Measurements from ENCODE around the gene TBC1D2B.

DNA sequence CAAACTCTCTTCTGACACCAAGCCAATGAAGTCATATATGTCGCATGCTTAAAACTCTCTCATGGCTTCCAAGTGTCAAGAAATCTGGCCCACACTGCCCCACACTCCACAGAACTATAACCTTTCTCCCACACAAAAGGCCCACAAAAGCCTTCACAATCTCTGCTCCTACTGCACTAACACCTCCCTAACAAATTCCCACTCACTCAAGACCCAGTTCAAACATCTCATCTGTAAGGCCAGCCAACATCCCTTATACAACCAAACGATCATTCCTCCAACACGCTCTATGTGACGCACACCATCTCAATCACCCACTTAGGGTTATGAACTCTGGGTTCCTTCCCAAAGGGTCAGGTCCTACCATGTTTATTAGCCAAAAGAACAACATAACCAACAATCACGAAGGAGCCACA lies 13.5 kb downstream of the TBC1D2B start:
- TF ChIP-seq, protein P1, sequence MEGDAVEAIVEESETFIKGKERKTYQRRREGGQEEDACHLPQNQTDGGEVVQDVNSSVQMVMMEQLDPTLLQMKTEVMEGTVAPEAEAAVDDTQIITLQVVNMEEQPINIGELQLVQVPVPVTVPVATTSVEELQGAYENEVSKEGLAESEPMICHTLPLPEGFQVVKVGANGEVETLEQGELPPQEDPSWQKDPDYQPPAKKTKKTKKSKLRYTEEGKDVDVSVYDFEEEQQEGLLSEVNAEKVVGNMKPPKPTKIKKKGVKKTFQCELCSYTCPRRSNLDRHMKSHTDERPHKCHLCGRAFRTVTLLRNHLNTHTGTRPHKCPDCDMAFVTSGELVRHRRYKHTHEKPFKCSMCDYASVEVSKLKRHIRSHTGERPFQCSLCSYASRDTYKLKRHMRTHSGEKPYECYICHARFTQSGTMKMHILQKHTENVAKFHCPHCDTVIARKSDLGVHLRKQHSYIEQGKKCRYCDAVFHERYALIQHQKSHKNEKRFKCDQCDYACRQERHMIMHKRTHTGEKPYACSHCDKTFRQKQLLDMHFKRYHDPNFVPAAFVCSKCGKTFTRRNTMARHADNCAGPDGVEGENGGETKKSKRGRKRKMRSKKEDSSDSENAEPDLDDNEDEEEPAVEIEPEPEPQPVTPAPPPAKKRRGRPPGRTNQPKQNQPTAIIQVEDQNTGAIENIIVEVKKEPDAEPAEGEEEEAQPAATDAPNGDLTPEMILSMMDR (IDR thresholded peaks at IDR 0.05 in 4 of 5, conservative IDR thresholded peaks at IDR 0.05 in 1 of 5): no peak
- no peak for TF ChIP-seq POLR2A (IDR thresholded peaks at IDR 0.05)

Measured in gastrocnemius medialis (tissue), 4 donors.